Spleen (tissue), 13 donors: Measurements from ENCODE around the gene PCDHB2. TPM values are rescaled to one million over a fixed set of nuclear protein-coding genes. Genes with fewer than 3 reads are reported as not detected.

Source experiments
- DNase-seq: peaks from one replicate; pipeline ENCODE4 v3.0.0-alpha.2; 2020
- H3K27ac ChIP-seq, 8 donors: fragments of 200-600 bp; sonication (generic) in 7 of 8; 1 replicate in 4 of 8; 2 replicates in 4 of 8; pipeline versions ENCODE4 v1.5.0 to v1.8.0; 2016 to 2021; ENCODE audit warnings: inconsistent platforms in 4 of 8, mild to moderate bottlenecking in 4 of 8, moderate library complexity in 1 of 8
- H3K27me3 ChIP-seq, 7 donors: fragments of 200-600 bp; sonication (generic) in 6 of 7; replicated peaks in 1 of 7; 1 replicate in 4 of 7; 2 replicates in 3 of 7; pipeline versions ENCODE4 v1.5.0 to v1.8.0; 2016 to 2021; ENCODE audit warnings: inconsistent platforms in 3 of 7, mild to moderate bottlenecking in 1 of 7
- H3K36me3 ChIP-seq, 6 donors: fragments of 200-600 bp; sonication (generic) in 5 of 6; 1 replicate in 4 of 6; 2 replicates in 2 of 6; pipeline versions ENCODE4 v1.5.0 to v1.8.0; 2016 to 2021; ENCODE audit warnings: inconsistent platforms in 2 of 6
- H3K4me1 ChIP-seq, 6 donors: fragments of 200-600 bp; sonication (generic) in 5 of 6; 1 replicate in 3 of 6; 2 replicates in 3 of 6; pipeline versions ENCODE4 v1.5.0 to v1.8.0; 2016 to 2021; ENCODE audit warnings: inconsistent platforms in 3 of 6
- H3K4me3 ChIP-seq, 8 donors: fragments of 200-600 bp; sonication (generic) in 7 of 8; 1 replicate in 4 of 8; 2 replicates in 4 of 8; pipeline versions ENCODE4 v1.5.0 to v1.8.0; 2016 to 2021; ENCODE audit warnings: inconsistent platforms in 4 of 8, mild to moderate bottlenecking in 4 of 8, moderate library complexity in 2 of 8
- H3K9me3 ChIP-seq, 8 donors: fragments of 200-600 bp; sonication (generic) in 7 of 8; 1 replicate in 4 of 8; 2 replicates in 4 of 8; pipeline versions ENCODE4 v1.5.0 to v1.8.0; 2016 to 2021; ENCODE audit warnings: inconsistent platforms in 4 of 8
- CTCF ChIP-seq, 11 experiments: fragments of 200-600 bp in 7 of 11; fragments of 450-650 bp in 4 of 11; sonication (generic) in 4 of 11; IDR thresholded peaks in 8 of 11; conservative IDR thresholded peaks in 3 of 11; 1 replicate in 7 of 11; 2 replicates in 4 of 11; pipeline versions ENCODE4 v1.4.0 to v1.8.0; 2016 to 2021; ENCODE audit warnings: antibody characterized with exemption in 11 of 11, inconsistent platforms in 4 of 11, mild to moderate bottlenecking in 1 of 11
- POLR2A ChIP-seq, 3 donors: fragments of 450-650 bp; IDR thresholded peaks; one replicate each; pipeline ENCODE4 v1.5.1; 2017; ENCODE audit warnings: antibody characterized with exemption in 3 of 3, mild to moderate bottlenecking in 1 of 3
- POLR2AphosphoS5 ChIP-seq, 3 donors: sonication (generic); formaldehyde crosslinking; IDR thresholded peaks; one replicate each; pipeline ENCODE4 v1.5.1; 2017; ENCODE audit warnings: antibody characterized with exemption in 3 of 3
- WGBS, 5 donors: extraction: QIAGEN DNeasy Blood & Tissue Kit in 3 of 5; methylation state at CpG; one replicate each; pipeline versions ENCODE4 v1.1.5 to v1.1.7; 2013 to 2018; 5-methylcytosine and 5-hydroxymethylcytosine counted together
- intact Hi-C: fragments of 100-400 bp; cut with DNase I; formaldehyde crosslinking; loops from one replicate; pipeline ENCODE4 v1.15.0; 2023; ENCODE audit warnings: low total_unique reads
- long read RNA-seq, 2 donors: transcript quantifications; one replicate each; lab custom pipeline, GENCODE V29; 2026
- polyA plus RNA-seq, 3 donors: library from polyadenylated mRNA; stranded (reverse); fragments of 200-250 nt; gene quantifications; one replicate each; pipeline ENCODE4 v1.2.1, GENCODE V29; 2013
- total RNA-seq, 7 donors: library from RNA; depleted of rRNA in 3 of 7; stranded (reverse); fragments of >200 nt in 3 of 7; fragmentation: NEBNext Ultra II Directional in 4 of 7; extraction: Animal tissue kit (Norgen Biotek cat#: 25700) in 4 of 7; gene quantifications; one replicate each; pipeline versions ENCODE4 v1.1.0 to v1.2.1, GENCODE V29; 2016 to 2021
- donor health status: healthy with polysubstance abuse.
- donor health status: DM: no; HTN: no; CAD: no; lungs with moderate emphysema.
- donor health status: DM: no; HTN: no; CAD: no.
- donor health status: Bipolar disorder and iron deficiency.
- donor health status: healthy.
- donor health status: DM: no; HTN: no; CAD: no.
- donor health status: DM: yes; HTN: yes; CAD: no.

PCDHB2 gene
- total RNA-seq (1 to 10 TPM in 6 of 7 donors, under 1 TPM in 1; 0.98 to 2.0 (median 1.5) TPM), polyA plus RNA-seq (under 1 TPM; 0.12 to 0.29 (median 0.13) TPM)
- long read RNA-seq, donor 1, full-length matches to known transcripts, result 4 of 4 reads
- long read RNA-seq, donor 1, partial matches to known transcripts, result 0 of 4 reads
- long read RNA-seq, donor 1, other reads (novel, unspliced or antisense), result 0 of 4 reads
- long read RNA-seq, donor 2, result 0 reads

GRCh38 chr5:141094481-141095262, at the start of gene PCDHB2:
PCDHB2 (plus strand) TSS chr5:141094615; CDS start chr5:141094791, 176 bp downstream.
- Histone ChIP-seq H3K4me3 (peak within 1 kb of the TSS in 2 of 8 donors; percentile 7 to 38), H3K36me3 (no peaks in the 10 kb centered on the region), H3K9me3 (peaks cover 3 to 87% (median 42%) of the 10 kb centered on the region in 8 donors), H3K4me1 (no peaks in the 10 kb centered on the region), H3K27ac (no peak within 1 kb of the TSS), H3K27me3 (peaks cover 0 to 76% (median 0%) of the 10 kb centered on the region in 7 donors)
- no peak for DNase-seq
- WGBS, 5 donors, result 16 to 27% (median 21%) methylated on average over 29 of the region's 29 CpGs
- intact Hi-C loops, result no loop called here
- TF ChIP-seq POLR2A (IDR thresholded peaks at IDR 0.05), result no peak
- no peak for TF ChIP-seq POLR2AphosphoS5 (IDR thresholded peaks at IDR 0.05)
- TF ChIP-seq CTCF (IDR thresholded peaks at IDR 0.05 in 8 of 11, conservative IDR thresholded peaks at IDR 0.05 in 3 of 11), result no peak

- peaks cover 0 to 71% (median 7%) of the 10 kb centered on the region in 7 donors for H3K27me3 ChIP-seq
- intact Hi-C loops, result no loop called here
- H3K36me3 ChIP-seq, result no peaks in the 10 kb centered on the region
- H3K9me3 ChIP-seq, result peaks cover 0 to 28% (median 0%) of the 10 kb centered on the region in 8 donors
- no peaks in the 10 kb centered on the region for H3K4me1 ChIP-seq
- peak within 1 kb of the TSS; percentile 21 to 64 (median 31) for H3K4me3 ChIP-seq
- TF ChIP-seq POLR2AphosphoS5 (IDR thresholded peaks at IDR 0.05) (no peak), POLR2A (IDR thresholded peaks at IDR 0.05) (no peak), CTCF (IDR thresholded peaks at IDR 0.05 in 8 of 11, conservative IDR thresholded peaks at IDR 0.05 in 3 of 11) (no peak)
- no peak for DNase-seq
- H3K27ac ChIP-seq, result no peak within 1 kb of the TSS
- 25 to 34% (median 25%) methylated on average over 20 of the region's 20 CpGs for WGBS, 5 donors
Measured at GRCh38 chr5:141050622-141051520, 43.5 kb upstream of the PCDHB2 start, which contains the start of gene PCDHB1. PCDHB1 (plus strand) TSS chr5:141051374; CDS start chr5:141051471, 97 bp downstream.

- Histone ChIP-seq H3K27me3 (peaks cover 0 to 67% (median 7%) of the 10 kb centered on the region in 7 donors), H3K27ac (no peak overlapping the region), H3K4me1 (no peaks in the 10 kb centered on the region), H3K9me3 (peaks cover 0 to 28% (median 0%) of the 10 kb centered on the region in 8 donors), H3K36me3 (no peaks in the 10 kb centered on the region), H3K4me3 (peak overlapping the region; percentile 21 to 64 (median 31))
- no peak for DNase-seq
- WGBS, 5 donors, result 11 to 30% (median 17%) methylated on average over 13 to 19 of the region's 19 CpGs
- intact Hi-C loops, result no loop called here
- TF ChIP-seq POLR2AphosphoS5 (IDR thresholded peaks at IDR 0.05), result no peak
- no peak for TF ChIP-seq CTCF (IDR thresholded peaks at IDR 0.05 in 8 of 11, conservative IDR thresholded peaks at IDR 0.05 in 3 of 11)
- no peak for TF ChIP-seq POLR2A (IDR thresholded peaks at IDR 0.05)
Measured at GRCh38 chr5:141051521-141051866, 42.9 kb upstream of the PCDHB2 start.
